HG02840 (cell line): ENCODE data around the gene PANK2.
A peak's percentile ranks its signal among the peaks of the same experiment; 100 is the strongest.
"Not testable (repeated sequence)": the region's sequence is repeated elsewhere in the genome, so short reads cannot be mapped to it uniquely, and the experiment has no call there.

Experiments
- ATAC-seq: cut with Tn5 transposase; IDR thresholded peaks from one replicate; pipeline ENCODE4 v1.9.1; 2021; ENCODE audit warnings: mild to moderate bottlenecking, moderate library complexity, moderate number of reproducible peaks; ENCODE audit not compliant: unreplicated experiment, low FRiP score

Gene PANK2

DNA sequence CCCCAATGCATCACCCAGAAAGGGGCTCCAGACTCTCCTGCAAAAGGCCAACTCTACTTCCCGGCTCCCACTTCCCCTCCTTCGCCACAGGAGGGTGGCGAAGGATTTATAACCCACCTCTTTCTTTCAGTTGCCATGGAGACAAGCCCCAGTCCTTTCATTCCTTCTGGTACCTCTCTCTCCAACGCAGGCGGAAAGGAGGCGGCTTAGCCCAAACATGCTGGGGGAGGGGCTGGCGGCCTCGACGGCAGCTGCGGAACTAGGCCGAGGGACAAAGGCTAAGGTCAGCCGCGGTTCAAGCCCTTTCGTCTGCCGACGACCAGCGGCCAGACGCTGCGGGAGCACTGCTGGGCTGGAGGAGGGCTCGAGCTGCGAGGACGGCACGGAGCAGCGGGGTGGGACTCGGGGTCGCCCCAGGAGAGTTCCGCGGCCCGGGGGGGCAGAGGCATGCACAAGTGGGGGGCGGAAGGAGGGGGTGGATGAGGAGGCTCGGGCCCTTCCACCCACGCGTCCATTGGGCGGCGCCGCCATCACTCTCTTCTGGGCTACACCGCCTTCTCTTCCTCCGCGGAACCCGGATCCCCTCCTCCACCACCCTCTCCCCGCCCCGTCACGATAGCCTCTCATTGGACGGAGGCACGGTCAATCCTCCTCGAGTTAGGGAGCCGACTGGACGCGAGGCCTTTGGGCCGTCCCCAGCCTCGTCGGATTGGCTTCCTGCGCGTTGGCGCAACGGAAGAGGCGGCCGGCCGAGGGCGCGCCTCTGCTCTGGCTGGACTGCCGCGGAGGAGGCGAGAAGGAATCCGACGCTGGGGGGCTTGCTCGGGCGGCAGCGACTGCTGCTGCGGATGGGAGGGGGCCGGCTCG lies at the start of gene PANK2:
PANK2 (plus strand) TSS at position 766 of the 867 bp plus-strand sequence.
- ATAC-seq = peak; percentile 93

DNA sequence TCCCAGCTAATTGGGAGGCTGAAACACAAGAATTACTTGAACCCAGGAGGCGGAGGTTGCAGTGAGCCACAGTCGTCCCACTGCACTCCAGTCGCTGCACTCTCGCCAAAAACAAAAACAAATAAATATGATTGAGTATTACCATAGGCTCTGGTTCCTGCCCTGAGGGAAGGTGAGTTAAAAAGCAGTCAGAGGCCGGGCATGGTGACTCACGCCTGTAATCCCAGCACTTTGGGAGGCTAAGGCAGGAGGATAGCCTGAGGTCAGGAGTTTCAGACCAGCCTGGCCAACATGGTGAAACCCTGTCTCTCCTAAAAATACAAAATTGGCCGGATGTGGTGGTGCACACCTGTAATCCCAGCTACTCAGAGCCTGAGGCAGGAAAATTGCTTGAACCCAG lies 49.0 kb upstream of the PANK2 start:
- not testable (repeated sequence) for ATAC-seq

DNA sequence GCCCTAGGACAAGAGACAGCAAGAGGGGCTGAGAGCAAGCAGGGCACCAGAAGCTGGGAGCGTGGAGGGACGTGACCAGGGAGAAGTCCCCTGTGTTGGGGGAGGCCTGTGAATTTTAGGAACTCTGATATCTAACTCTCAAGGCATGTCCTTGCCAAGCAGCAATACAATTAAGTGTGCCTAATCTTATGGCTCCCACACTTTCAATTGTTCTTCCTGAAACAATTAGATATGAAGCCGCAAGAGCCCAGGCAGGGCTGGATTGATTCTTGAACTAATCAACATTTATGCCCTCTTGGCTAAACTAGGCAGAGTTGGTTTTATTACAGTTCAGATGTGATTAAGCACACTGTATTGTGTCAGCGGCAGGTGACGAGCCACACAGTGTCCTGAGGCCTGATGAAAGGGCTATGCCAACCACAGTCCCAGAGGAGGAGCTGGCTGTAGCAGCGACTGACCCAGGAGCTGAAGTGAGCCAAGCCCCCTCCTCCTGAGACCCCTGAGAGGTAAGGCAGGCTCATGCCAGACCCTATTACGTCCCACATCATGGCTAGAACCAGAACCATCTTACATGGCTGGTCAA lies 46.7 kb upstream of the PANK2 start:
- no peak for ATAC-seq

DNA sequence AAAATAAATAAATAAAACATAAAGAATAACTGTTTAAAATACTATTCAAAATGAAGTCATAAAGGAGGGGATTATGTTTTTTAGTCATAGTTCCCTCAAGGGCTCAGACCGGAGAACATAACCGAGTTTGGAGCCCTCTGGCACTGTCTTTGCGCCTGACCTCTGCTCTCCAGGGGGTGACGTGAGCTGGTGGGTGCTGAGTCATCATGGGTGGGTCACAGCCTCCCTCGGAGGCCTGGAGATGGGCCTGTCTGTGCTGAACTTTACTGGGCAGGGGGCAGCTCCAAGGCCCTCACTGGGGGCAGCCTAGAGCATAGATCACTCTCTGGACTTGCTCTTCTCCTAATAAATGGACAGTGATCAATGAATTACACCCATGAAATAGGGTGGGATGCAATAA lies 45.7 kb upstream of the PANK2 start:
- ATAC-seq = no peak

DNA sequence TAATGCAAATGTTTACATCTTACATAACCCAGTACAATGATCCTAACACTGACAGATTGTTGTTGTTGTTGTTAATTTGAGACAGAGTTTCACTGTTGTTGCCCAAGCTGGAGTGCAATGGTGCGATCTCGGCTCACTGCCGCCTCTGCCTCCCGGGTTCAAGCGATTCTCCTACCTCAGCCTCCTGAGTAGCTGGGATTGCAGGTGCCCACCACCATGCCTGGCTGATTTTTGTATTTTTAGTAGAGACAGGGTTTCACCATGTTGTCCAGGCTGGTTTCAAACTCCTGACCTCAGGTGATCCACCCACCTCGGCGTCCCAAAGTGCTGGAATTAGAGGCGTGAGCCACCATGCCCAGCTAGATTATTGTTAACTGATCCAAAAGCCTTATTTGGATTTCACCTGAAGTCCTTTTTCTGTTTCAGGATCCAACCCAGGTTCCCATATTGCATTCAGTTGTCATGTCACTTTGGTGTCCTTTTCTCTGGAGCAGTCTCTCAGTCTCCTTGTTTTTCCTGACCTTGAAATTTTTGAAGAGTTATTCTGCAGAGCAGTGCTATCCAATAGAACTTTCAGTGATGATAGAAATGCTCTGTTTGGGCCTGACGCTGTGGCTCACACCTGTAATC lies 45.1 kb upstream of the PANK2 start:
- not testable (repeated sequence) for ATAC-seq

DNA sequence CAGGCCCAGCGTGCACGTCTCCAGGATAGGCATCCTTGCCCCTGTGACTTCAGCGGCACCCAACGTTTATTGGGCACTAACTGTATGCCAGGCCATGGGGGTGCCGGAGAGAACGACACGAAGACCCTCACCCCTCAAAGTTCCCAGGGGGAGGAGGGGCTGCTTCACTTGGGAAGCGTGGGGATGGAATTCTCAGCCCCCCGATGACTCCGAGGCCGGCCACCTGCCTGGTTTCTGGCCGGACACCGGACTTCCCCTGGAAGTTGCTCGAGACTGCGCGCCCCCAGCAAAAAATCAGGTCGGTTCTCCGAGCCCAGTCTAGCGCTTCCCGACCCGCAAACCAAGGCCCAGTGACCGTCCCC lies 42.8 kb upstream of the PANK2 start:
- no peak for ATAC-seq

DNA sequence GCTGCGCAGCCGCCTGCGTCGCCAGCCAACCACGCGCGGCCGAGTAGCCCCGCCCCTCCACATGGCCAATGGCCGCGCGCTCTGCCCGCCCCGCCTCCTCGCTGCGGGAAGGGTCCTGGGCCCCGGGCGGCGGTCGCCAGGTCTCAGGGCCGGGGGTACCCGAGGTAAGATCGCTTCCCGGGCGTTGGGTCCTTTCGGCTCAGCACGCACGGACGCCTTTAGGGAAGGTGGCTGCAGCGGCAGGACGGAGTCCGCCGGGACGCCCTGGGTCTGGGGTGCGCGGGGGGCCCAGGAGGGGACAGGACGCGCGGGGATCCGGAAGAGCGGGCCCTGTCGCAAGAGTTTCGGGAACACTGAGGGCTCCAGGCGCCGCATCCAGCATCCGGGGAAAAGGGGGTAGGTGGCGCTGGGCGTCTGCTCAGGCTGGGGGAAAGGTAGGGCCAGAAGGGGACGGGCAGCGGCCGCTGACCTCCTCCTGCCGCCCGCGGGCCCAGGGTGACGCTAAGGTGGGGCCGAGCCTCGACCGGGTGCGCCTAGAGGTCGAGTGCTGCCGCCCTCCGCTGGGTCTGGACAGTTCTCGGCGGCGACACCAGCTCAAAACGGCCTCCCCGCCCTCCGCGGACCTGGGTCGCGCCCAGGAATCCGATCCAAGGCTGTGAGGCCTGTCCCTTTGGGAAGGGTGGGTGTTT lies 42.3 kb upstream of the PANK2 start, which contains the start of gene MAVS:
MAVS (plus strand) TSS at position 95 of the 689 bp plus-strand sequence. CDS start 7,791 bp downstream, outside the sequence.
- peak; percentile 82 for ATAC-seq

DNA sequence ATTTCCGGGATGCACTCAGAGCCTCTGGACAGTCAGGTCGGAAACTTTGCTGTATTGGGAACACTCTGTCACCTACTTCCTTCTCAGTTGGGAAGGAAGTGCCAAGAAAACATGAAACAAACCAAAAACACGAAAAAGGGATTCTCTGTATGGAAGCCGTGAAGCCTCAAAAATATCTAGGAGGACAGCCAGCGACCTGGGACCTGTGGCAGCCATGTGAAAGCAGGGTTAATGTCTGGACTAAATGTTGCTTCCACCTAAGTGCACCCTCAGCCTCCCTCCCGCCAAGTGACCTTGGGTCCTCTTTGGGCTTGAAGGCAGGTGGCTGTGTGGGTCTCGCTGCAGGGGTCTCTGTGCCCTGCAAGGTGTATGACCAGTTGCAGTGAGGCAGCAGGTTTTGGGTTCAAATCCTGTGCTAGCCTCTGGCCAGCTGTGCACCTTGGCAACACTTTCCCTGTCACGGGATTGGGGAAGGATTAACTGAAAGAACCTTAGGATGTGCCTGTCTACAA lies 41.7 kb upstream of the PANK2 start:
- no peak for ATAC-seq

DNA sequence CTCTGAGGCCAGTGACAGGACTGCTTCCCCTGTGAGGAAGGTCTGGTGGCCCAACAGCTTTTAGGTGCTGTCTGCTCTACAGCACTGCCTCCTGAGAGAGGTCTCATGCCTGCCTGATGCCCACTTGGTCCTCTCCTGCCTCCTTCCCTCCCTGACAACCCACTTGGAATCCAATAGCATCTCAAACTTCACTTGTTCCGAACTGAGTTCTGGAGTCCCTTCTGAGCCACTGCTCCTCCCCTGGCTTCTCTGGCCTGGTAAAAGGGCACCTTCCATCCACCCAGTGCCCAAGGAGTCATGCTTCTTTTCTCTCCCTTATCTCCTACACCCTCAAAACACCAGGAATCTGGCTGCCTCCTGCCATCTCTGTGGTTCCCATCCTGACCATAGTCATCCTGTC lies 40.6 kb upstream of the PANK2 start:
- no peak for ATAC-seq

DNA sequence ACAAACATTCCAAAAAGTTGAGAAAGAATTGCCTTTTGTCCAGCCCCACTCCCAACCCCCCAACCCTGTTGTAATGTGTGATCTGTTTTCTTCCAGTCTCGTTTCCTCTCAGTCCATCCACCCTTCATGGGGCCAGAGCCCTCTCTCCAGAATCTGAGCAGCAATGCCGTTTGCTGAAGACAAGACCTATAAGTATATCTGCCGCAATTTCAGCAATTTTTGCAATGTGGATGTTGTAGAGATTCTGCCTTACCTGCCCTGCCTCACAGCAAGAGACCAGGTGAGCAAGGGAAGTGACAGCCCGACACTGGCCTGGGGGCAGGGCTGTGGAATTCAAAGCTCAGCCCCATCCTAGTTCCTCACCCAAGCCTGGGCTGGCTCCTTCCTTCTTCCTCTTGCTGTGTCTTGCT lies 34.7 kb upstream of the PANK2 start:
- no peak for ATAC-seq

DNA sequence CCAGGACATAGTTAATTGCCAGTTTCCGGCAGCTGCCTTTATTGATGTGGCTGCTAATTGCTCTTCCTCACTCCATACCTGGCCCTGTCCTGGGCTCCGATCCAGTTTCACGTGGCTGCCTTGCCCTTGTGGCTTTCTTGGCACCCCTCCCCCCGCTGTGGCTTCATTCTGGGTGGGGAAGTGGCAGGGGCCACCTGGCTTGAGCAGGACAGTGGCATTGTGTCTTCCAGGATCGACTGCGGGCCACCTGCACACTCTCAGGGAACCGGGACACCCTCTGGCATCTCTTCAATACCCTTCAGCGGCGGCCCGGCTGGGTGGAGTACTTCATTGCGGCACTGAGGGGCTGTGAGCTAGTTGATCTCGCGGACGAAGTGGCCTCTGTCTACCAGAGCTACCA lies 31.8 kb upstream of the PANK2 start:
- no peak for ATAC-seq

DNA sequence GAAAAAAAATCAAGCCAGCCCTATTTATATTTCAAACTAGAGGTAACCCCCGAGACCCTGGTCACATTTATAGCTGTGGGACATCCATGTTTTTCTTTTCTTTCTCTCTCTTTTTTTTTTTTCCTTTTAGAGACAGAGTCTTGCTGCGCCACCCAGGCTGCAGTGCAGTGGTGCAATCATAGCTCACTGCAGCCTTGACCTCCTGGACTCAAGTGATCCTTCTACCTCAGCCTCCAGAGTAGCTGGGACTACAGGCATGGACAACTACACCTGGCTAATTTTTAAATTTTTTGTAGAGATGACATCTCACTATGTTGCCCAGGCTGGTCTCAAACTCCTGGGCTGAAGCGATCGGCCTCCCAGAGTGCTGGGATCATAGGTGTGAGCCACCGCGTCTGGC lies 30.5 kb upstream of the PANK2 start:
- no peak for ATAC-seq

DNA sequence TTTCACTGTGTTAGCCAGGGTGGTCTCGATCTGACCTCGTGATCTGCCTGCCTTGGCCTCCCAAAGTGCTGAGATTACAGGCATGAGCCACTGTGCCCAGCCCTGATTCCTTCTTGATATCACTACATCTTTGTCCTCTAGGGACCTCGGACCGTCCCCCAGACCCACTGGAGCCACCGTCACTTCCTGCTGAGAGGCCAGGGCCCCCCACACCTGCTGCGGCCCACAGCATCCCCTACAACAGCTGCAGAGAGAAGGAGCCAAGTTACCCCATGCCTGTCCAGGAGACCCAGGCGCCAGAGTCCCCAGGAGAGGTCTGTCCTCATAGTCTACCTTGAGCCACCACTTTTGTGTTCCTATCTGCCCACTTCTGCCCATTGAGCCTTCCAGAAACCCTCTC lies 28.0 kb upstream of the PANK2 start:
- no peak for ATAC-seq

DNA sequence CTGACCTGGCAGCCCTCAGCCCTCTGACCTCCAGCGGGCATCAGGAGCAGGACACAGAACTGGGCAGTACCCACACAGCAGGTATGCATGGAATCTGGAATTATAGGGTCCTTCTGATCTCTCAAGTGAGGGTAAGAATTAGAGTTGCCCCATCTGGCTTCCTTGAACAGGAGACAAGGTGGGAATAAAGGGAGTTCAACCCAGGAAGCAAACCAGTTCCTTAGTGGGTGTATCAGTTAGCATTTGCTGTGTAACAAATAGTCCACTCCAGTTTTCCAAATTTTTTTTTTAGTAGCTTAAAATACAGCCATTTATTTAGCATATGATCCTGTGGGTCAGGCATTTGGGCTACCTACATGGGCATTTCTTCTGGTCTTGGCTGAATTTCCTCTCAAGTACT lies 26.9 kb upstream of the PANK2 start:
- no peak for ATAC-seq

DNA sequence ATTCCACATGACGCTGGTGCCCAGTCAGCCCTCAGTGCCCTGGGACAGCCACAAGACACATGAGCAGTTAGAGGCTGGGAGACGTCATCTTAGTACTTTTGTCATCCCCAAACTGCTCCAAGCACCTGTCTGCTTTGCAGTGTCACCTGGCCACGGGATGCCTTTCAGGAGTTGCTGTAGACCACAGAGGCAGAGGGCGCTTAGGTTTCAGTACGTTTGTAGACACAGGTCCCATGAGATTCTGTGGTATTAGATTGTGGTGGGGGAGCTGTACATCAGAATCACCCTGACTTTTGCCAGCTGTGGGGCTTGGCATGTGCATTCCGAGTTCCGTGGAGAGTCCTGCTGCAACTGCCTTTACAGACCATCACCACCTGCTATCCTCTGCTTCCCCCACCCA lies 25.9 kb upstream of the PANK2 start:
- ATAC-seq = no peak

DNA sequence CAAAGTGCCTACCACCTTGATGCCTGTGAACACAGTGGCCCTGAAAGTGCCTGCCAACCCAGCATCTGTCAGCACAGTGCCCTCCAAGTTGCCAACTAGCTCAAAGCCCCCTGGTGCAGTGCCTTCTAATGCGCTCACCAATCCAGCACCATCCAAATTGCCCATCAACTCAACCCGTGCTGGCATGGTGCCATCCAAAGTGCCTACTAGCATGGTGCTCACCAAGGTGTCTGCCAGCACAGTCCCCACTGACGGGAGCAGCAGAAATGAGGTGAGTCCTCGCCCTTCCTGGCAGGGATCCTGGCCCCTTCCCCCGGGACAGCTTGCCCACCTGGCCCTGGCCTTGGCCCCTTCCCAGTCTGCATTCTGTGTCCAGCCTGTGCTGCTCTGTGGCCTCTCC lies 24.7 kb upstream of the PANK2 start:
- no peak for ATAC-seq

DNA sequence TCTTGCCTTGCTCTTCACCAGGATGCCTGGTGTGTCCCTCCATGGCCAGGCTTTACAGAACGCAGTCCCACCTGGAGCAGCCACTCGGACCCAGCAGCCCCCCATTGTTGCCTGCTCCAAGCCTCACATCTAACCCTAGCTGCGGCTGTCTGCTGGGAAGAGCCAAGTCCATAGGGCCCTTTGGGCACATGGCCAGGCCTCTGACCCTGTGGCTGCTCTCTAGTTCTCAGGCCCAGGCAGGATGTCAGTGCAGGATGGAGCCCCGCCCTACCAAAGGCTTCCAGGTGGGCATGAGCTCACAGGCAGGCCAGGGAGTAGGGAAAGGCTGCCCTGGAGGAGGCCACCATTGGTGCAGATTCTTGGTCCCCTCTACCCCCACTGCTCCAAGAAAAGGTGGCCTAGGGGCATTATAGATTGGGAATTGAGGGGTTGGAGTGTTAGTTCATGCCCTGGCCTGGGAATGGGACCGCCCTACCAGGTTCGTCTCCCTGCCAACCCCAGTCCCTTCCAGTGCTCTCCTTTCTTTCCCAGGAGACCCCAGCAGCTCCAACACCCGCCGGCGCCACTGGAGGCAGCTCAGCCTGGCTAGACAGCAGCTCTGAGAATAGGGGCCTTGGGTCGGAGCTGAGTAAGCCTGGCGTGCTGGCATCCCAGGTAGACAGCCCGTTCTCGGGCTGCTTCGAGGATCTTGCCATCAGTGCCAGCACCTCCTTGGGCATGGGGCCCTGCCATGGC lies 23.9 kb upstream of the PANK2 start:
- no peak for ATAC-seq

DNA sequence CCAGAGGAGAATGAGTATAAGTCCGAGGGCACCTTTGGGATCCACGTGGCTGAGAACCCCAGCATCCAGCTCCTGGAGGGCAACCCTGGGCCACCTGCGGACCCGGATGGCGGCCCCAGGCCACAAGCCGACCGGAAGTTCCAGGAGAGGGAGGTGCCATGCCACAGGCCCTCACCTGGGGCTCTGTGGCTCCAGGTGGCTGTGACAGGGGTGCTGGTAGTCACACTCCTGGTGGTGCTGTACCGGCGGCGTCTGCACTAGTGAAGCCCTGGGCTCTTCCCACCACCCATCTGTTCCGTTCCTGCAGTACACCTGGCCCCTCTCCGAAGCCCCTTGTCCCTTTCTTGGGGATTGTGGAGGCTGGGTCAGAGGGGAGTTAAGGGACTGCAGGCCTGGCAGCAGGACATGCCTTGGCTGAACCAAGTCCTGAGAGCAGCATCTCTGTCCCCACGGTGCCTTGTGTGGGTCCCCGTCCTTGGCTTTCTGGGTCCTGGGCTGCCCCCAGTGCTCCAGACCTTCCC lies 23.2 kb upstream of the PANK2 start:
- no peak for ATAC-seq

DNA sequence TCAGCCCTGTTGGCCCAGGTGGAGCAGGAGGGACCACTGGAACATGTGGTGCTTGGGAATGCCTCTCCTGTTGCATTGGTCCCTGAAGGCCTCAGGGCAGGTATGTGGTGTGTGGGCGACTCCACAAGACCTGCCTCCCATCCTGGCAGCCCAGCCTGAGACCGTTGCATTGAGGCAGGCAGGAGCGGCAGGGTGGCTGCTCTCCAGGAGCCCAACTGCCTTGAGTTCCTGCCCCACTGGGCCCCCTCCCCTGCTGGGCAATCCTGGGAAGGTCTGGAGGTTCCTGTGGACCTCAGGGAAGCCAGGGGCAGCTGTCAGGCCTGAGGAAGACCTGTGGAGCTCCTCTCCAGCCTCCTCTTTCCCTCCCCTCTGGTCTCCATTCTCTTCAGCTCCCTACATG lies 22.7 kb upstream of the PANK2 start:
- no peak for ATAC-seq

DNA sequence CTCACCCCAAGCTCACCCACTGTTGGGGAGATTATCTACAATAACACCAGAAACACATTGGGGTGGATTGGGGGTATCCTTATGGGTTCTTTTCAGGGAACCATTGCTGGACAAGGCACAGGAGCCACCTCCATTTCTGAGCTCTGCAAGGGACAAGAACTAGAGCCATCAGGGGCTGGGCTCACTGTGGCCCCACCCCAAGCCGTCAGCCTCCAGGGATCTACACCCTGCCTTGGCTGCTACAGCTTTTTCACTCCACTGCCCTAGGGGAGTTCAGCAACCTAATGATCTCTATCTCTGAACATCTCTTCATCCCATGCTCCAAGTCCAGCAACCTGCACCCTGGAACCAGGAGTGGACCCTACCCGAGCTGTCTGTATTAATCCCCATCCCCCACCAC lies 21.4 kb upstream of the PANK2 start:
- no peak for ATAC-seq
